Omental fat pad (tissue), 4 donors: ENCODE data around the gene N4BP3. TPM values are rescaled to one million over a fixed set of nuclear protein-coding genes. Genes with fewer than 3 reads are reported as not detected.
"Not testable (repeated sequence)": the region's sequence is repeated elsewhere in the genome, so short reads cannot be mapped to it uniquely, and the experiment has no call there.

Experiments used
- ATAC-seq: fragments of 150-250 bp; one replicate; pipeline ENCODE4 v1.9.1; 2016; ENCODE audit warnings: mild to moderate bottlenecking, moderate library complexity; ENCODE audit not compliant: low FRiP score
- DNase-seq: peaks from one replicate; pipeline ENCODE4 v3.0.0-alpha.2; 2019; ENCODE audit warnings: low spot score
- CTCF ChIP-seq, 3 donors: fragments of 450-650 bp; IDR thresholded peaks; one replicate each; pipeline ENCODE4 v1.5.1; 2016 to 2017; ENCODE audit warnings: antibody characterized with exemption in 3 of 3, mild to moderate bottlenecking in 3 of 3, moderate library complexity in 2 of 3
- total RNA-seq, 4 donors: library from RNA; depleted of rRNA; stranded (reverse); fragments of >200 nt; gene quantifications; one replicate each; pipeline ENCODE4 v1.1.0, GENCODE V29; 2016

N4BP3 gene
- total RNA-seq, 4 donors from 2014 or later, result 0.84 to 3.5 (median 1.4) TPM

DNA sequence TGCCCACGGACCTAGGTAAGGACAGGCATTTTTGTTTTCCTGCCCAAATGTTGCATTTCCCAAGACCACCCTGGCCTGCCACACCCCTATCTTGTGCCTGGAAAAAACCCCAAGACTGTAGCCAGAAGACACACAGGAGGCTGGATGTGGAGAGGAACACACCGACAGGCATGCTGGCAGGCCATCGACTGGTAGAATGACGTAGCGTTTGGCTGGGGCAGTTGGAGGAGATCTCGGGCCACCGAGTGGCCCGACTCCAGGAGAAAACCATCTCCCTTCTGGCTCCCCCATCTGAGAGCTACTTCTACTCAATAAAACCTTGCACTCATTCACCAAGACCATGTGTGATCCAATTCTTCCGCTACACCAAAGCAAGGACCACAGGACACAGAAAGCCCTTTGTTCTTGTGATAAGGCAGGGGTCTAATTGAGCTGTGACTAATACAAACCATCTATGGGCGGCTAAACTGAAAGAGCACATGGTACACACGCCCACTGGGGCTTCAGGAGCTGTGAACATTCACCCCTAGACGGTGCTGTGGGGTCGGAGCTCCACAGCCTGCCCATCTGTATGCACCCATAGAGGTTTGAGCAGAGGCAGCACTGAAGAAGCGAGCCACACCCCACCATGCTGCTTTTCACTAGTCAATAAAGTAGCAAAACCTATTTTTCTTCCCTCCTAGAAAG lies 38.9 kb upstream of the N4BP3 start:
- no peak for TF ChIP-seq CTCF (IDR thresholded peaks at IDR 0.05)
- no peak for ATAC-seq
- DNase-seq, result no peak

DNA sequence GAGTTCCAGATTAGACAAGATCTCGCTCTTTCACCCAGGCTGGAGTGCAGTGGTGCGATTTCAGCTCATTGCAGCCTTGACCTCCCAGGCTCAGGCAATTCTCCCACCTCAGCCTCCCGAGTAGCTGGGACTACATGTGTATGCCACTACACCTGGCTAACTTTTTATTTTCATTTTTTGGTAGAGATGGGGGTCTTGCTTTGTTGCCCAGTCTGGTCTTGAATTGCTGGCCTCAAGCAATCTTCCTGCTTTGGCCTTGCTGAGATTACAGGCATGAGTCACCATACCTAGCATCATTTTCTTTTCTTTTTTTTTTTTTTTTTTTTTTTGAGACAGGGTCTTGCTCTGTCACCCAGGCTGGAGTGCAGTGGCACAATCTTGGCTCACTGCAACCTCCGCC lies 36.4 kb upstream of the N4BP3 start:
- ATAC-seq, DNase-seq: not testable (repeated sequence)

DNA sequence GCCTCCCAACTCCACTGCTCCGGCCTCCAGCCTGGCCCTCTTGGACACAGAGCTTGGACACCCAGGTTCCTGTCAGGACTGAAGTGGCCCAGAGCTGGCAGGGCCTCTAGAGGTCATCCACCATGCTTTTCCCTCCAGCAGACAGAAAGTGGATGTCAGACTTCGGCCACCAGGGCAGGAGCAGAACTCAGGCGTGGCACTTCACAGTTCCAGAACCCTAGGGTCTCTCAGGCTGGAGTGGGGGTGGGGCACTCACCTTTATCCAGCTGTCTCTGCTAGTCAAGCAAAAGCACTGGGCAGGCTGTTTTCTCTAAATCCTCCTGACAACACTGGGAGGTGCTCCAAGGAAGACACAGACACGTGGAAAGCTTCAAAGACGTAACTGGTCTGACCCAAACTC lies 35.6 kb upstream of the N4BP3 start:
- no peak for TF ChIP-seq CTCF (IDR thresholded peaks at IDR 0.05)
- DNase-seq, result no peak
- no peak for ATAC-seq

GRCh38 chr5:178078197-178079010 lies 34.9 kb upstream of the N4BP3 start:
- TF ChIP-seq CTCF (IDR thresholded peaks at IDR 0.05), result no peak
- peak; percentile 29 for ATAC-seq
- DNase-seq, result no peak

DNA sequence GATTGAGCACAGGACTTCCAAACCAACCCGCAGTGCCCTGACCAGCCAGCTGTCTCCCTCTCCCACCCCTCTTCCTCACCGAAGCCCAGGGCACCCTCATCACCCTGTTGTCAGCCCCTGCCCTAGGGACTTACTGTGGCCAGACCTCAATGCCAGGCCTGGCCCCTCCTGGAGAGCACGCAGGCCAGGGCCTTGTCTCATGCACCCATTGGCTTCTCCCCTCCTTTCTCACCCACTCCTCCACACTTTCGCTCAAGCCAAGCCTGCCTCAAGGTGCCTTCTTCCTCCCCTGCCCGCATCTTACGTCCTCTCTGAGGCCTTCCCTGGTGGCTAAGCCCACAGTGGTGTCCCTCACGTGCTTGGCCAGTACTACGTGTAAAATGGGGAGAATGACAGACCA lies 33.3 kb upstream of the N4BP3 start:
- no peak for DNase-seq
- TF ChIP-seq CTCF (IDR thresholded peaks at IDR 0.05), result no peak
- no peak for ATAC-seq

GRCh38 chr5:178080618-178081410 lies 32.5 kb upstream of the N4BP3 start:
- DNase-seq (no peak), ATAC-seq (no peak)
- TF ChIP-seq CTCF (IDR thresholded peaks at IDR 0.05), result no peak

DNA sequence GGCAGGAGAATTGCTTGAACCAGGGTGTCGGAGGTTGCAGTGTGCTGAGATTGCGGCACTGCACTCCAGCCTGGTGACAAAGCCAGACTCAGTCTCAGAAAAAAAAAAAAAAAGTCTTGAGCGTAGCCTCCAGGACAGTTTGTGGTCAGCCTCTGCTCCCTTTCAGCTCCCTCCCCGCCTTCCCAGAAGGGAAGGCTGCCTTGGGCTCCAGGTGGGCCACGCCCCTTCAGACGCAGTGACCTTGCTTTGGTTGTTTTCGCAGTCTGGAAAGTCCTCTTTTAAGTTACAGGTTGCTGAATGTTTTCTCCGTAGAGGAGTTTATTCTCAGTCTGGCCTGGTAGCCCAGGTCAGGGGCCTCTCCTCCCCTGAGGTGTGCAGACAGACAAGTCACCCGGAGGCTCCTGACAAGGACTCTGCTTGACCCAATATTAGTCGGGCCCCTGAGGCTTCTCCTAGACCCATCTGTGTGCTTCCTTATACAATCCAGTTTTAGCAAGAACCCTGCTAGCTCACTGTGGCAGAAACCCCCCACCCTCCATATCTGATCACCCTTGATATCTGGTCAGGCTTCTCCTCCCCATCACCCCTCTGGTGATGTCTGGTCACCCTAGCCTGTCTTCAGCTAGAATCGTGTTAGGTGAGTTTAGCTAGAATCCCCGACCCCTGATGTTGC lies 31.6 kb upstream of the N4BP3 start:
- DNase-seq (no peak), ATAC-seq (no peak)
- TF ChIP-seq CTCF (IDR thresholded peaks at IDR 0.05), result no peak
